Measurements from ENCODE around the gene CRKL. TPM values are rescaled to one million over a fixed set of nuclear protein-coding genes. Genes with fewer than 3 reads are reported as not detected.

CRKL gene
- total and polyA plus RNA-seq, 3 donors from 2014 or later = 31.9 to 60.2 (median 47.5) TPM

DNA sequence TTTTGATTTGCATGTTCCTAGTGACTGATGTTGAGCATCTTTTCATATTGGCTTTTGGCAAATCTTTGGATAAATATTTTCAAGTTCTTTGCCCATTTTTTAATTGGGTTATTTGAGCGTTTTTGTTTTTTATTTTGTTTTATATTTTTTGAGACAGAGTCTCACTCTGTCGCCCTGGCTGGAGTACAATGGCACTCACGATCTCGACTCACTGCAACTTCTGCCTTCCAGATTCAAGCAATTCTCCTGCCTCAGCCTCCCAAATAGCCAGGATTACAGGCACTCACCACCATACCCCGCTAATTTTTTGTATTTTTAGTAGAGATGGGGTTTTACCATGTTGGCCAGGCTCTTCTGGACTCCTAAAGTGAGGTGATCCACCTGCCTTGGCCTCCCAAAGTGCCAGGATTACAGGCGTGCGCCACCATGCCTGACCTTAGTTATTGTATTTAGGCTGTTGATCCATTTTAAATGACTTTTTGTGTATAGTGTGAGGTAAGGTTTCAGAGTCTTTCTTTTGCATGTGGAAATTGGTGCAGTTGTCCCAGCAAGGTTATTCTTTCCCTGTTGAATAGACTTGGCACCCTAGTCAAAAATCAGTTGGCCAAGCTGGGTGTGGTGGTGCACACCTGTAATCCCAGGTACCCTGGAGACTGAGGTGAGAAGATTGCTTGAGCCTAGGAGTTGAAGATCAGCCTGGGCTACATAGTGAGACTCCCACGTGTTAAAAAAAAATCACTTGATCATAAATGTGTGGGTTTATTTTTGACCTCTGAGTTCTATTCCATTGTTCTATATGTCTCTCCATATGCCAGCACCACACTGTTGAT is 26.1 kb downstream of the CRKL start:
- Histone ChIP-seq H3K27ac (no peak overlapping the region), H3K9me3 (no peaks in the 10 kb centered on the region), H3K27me3 (no peaks in the 10 kb centered on the region), H3K4me1 (peaks cover under 1% of the 10 kb centered on the region), H3K36me3 (ENCODE audit: low read depth, missing control alignments) (no peaks in the 10 kb centered on the region), H3K4me3 (no peak overlapping the region)
- WGBS, 2 donors = 90 to 94% methylated on average over 8 of the region's 8 CpGs
- intact Hi-C loops (cut with DNase I; ENCODE audit: low total_unique reads) = no loop called here
- DNase-seq = no peak
- TF ChIP-seq POLR2A (IDR thresholded peaks at IDR 0.05) (no peak), CTCF (IDR thresholded peaks at IDR 0.05) (no peak)

DNA sequence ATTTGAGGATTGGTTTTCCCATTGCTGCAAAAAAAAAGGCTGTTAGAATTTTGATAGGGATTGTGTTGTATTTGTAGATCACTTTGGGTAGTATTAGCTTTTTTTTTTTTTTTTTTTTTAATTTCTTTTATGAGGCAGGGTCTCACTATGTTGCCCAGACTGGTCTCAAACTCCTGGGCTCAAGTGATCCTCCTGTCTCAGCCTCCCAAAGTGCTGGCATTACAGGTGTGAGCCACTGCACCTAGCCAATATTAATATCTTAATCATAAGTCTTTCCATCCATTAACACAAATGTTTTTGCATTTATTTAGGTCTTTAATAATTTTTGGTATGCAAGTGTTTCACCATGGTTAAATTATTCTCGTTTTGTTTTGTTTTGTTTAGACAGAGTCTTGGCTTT is 26.8 kb downstream of the CRKL start:
- intact Hi-C loops (cut with DNase I; ENCODE audit: low total_unique reads) = no loop called here
- 44 to 61% methylated on average over 1 of the region's 1 CpG for WGBS, 2 donors
- H3K27me3 ChIP-seq = no peaks in the 10 kb centered on the region
- no peak for DNase-seq
- H3K4me3 ChIP-seq = no peak overlapping the region
- H3K4me1 ChIP-seq = no peaks in the 10 kb centered on the region
- H3K36me3 ChIP-seq (ENCODE audit: low read depth, missing control alignments) = no peaks in the 10 kb centered on the region
- TF ChIP-seq CTCF (IDR thresholded peaks at IDR 0.05) = no peak
- no peak for TF ChIP-seq POLR2A (IDR thresholded peaks at IDR 0.05)
- H3K27ac ChIP-seq = no peak overlapping the region
- no peaks in the 10 kb centered on the region for H3K9me3 ChIP-seq

GRCh38 chr22:20945578-20945934 is 28.3 kb downstream of the CRKL start:
- Histone ChIP-seq H3K4me3 (no peak overlapping the region), H3K4me1 (no peaks in the 10 kb centered on the region), H3K9me3 (no peaks in the 10 kb centered on the region), H3K27me3 (no peaks in the 10 kb centered on the region), H3K27ac (no peak overlapping the region), H3K36me3 (ENCODE audit: low read depth, missing control alignments) (no peaks in the 10 kb centered on the region)
- 85 to 94% methylated on average over 2 of the region's 2 CpGs for WGBS, 2 donors
- intact Hi-C loops (cut with DNase I; ENCODE audit: low total_unique reads) = no loop called here
- DNase-seq = no peak
- TF ChIP-seq CTCF (IDR thresholded peaks at IDR 0.05) (no peak), POLR2A (IDR thresholded peaks at IDR 0.05) (no peak)

GRCh38 chr22:20946080-20946986 is 29.1 kb downstream of the CRKL start:
- DNase-seq = no peak
- no peaks in the 10 kb centered on the region for H3K36me3 ChIP-seq (ENCODE audit: low read depth, missing control alignments)
- no peaks in the 10 kb centered on the region for H3K9me3 ChIP-seq
- 86% methylated on average over 7 of the region's 7 CpGs for WGBS, 2 donors
- H3K4me3 ChIP-seq = no peak overlapping the region
- H3K4me1 ChIP-seq = no peaks in the 10 kb centered on the region
- no peak overlapping the region for H3K27ac ChIP-seq
- H3K27me3 ChIP-seq = no peaks in the 10 kb centered on the region
- intact Hi-C loops (cut with DNase I; ENCODE audit: low total_unique reads) = no loop called here
- no peak for TF ChIP-seq CTCF (IDR thresholded peaks at IDR 0.05)
- TF ChIP-seq POLR2A (IDR thresholded peaks at IDR 0.05) = no peak

Measured in testis (tissue), 3 donors.